HuH-7 (cell line): Measurements from ENCODE around the gene IFT172.
"Not testable (repeated sequence)": the region's sequence is repeated elsewhere in the genome, so short reads cannot be mapped to it uniquely, and the experiment has no call there.

Experiments
- DNase-seq: peaks from one replicate; pipeline ENCODE4 v3.0.0; 2011; ENCODE audit warnings: low spot score

Gene IFT172

DNA sequence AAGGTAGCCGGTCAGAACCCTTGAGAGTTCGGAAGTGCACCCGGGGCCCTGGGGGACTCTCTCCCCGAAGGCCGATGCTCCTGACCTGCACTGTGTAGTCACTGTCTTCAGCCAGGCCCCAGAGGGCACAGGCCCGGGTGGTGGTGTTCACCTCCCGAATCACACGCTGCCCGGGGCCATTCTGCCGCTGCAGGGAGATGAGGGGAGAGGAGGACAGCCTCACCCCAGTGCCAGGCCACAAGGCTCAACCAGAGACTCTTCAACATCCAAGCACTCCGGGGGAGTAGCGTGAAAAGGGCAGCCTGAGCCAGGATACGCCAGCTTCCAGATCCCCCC, 4.4 kb upstream of the IFT172 start:
- DNase-seq, result no peak

- DNase-seq, result no peak
Measured at GRCh38 chr2:27492557-27492956, 3.0 kb upstream of the IFT172 start.

DNA sequence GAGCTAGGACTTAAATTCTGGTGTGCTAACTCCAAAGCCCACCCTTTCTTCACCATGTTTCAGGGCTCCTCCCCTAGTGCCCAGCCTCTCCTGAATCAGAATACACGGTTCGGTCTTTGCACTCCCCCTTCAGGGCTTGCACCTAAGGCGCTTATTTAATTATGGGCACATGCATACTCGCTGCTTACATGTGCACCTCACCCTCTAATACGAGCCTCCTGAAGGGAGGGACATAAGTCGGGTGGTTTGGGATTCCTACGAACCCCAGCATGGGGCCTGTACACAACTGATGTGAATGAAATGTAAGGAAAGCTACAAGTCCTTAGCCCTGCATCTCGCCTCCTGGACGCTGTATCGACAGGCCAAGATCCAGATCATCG, 435 bp downstream of the IFT172 start:
- DNase-seq, result no peak

DNA sequence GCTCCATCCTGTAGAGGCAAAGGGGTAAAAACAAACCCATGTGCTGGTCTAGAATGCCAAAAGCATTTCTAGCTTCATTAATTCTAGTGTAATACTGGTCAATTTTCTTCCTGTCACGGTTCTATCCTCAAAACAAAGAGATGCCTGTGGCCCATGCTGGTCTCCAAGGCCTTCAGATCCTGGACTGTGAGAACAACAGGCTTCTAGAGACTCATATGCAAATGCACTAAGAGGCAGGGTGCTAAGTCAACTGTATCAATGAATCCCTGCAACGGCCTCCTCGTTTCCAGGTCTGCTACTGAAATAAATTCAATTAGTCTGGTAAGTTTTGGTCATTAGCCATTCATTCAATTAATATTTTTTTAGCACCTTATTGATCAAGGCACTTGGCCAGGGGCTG, 4.0 kb downstream of the IFT172 start:
- DNase-seq, result no peak

DNA sequence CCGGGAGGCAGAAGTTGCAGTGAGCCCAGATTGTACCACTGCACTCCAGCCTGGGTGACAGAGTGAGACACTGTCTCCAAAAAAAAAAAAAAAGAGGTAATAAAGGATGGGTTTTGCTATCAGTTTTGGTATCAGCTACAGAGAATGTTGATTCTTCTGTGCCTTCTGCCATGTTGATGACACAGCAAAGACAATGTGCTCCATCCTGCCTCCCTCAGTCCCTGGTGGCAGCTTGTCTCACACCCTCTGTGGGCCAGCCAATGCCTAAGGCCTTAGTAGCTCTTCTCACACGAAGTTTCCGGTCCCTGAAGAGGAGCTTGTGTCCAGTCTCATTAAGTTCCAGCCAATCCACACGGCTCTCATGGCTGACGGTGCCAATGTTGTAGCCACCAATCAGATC, 17.6 kb downstream of the IFT172 start:
- no peak for DNase-seq

GRCh38 chr2:27464443-27464842, 25.1 kb downstream of the IFT172 start:
- no peak for DNase-seq

GRCh38 chr2:27461118-27461517, 28.4 kb downstream of the IFT172 start:
- no peak for DNase-seq

DNA sequence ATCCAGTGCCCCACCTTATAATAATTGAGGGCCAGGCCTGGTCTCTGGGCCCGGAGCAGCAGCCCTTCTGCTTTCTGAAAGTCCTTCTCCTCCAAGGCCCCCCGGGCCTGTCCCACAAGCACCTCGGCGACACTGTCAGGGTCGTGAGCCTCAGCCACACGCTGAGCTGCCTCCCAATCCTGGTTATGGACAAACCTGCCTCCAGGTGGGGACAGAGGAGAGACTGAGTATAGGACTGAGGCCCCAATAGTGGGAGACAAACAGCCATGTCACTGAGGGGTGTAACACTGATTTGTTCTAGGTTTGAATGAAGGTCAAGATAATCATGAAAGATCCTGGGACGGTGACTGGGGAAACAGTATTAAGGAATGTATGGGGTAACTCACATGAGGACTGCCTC, 35.6 kb downstream of the IFT172 start:
- DNase-seq, result no peak

DNA sequence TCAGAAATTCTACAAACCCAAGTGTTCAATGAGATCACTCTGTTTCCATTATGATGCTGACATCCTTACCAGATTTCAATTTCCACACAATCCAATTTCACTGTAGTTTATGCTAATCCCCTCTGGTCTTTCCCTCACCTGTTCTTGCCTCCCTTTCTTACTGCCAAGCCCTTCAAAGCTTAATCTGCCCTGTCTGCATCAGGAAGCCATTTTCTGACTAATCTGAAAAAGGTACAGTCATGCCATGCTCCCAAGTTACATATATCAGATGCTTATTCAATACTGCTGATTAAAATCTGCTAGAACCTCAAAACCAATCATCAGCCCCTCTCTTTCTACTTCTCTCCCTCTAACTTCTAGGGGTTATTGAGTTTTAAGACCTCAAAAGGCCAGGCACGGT, 38.4 kb downstream of the IFT172 start:
- DNase-seq, result no peak

- DNase-seq, result no peak
Measured at GRCh38 chr2:27448381-27448780, 41.2 kb downstream of the IFT172 start.

DNA sequence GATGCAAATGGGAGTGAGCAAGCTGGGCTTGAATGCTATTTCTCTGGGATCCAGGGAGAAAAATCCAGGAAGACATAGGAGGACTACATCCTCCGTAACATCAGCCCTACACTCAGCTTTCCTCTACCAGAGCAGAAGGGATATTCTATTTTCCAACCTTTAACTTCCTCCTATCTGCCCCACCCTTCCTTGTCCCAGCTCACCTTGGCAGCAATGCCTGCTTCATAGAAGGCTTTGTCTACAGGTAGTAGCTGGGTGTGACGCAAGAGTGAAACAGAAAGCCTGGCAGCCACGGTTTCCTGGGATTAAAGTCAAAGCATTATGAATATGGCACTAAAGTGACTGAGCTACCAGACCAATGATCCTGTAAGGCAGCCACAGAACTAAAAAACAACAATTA, 43.5 kb downstream of the IFT172 start:
- peak; percentile 32 for DNase-seq

GRCh38 chr2:27445615-27446014, 43.9 kb downstream of the IFT172 start:
- DNase-seq, result no peak

DNA sequence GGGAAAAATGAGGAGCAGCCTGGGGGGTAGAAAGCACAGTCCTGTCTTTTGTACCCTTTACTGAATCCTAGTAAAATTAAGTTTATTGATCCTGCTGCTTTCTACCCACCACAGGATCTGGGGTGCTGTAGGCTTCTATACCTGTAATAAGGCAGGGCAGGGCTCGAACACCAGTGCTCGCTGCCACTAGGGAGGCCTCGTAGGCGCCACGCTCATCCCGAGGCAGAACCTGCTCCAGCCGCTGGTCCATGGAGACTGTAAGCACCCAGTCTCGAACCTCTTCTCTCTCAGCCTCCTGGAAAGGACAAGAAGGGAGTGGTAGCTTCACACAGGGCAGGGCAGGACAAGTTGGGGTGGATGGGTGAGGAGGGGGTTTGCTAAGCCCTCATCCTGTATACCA, 44.4 kb downstream of the IFT172 start:
- no peak for DNase-seq

- no peak for DNase-seq
Measured at GRCh38 chr2:27442920-27443282, 46.6 kb downstream of the IFT172 start.

- no peak for DNase-seq
Measured at GRCh38 chr2:27441958-27442919, 47.3 kb downstream of the IFT172 start, which contains the start of gene KRTCAP3. TSS of gene KRTCAP3 (plus strand) at chr2:27442381. CDS start at chr2:27442413, 32 bp downstream.

DNA sequence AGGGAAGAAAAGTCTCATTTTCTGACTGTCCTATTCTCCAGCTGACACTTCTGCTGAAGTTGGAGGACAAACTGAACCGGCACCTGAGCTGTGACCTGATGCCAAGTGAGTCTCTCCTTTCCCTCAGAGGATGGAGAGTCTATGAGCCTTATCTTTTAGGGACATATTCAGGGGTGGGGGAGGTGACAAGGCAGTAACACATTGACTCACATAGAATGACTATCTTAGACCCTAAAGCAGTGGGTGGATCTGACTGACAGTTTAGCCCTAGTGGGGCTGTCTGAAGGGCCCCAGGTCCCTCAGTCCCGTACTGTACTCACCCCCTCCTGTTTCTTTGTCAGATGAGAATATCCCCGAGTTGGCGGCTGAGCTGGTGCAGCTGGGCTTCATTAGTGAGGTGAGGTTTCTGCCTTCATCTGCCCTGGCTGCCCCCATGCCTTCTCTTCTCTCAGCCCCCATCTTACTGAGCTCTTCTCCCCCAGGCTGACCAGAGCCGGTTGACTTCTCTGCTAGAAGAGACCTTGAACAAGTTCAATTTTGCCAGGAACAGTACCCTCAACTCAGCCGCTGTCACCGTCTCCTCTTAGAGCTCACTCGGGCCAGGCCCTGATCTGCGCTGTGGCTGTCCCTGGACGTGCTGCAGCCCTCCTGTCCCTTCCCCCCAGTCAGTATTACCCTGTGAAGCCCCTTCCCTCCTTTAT, 48.2 kb downstream of the IFT172 start:
- no peak for DNase-seq

DNA sequence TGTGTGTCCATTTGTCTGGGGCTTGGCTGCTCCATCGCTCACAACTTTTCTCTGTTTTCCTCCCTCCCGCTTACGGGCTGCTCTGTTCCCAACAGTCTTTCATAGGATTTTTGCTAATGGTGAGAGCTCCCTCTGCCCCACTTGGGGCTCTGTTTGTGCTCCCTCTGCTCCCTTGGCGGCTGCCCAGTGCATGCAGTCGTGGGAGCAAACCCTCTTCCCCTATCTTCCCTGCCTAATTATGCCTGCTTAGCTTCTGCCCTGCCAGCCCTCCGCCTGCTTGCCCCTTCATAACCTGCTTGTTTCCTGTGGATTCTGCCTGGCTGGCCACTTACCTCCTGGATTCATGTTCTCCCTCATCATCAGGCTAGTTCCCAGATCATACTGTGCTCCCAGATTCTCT, 53.9 kb downstream of the IFT172 start:
- DNase-seq, result no peak

DNA sequence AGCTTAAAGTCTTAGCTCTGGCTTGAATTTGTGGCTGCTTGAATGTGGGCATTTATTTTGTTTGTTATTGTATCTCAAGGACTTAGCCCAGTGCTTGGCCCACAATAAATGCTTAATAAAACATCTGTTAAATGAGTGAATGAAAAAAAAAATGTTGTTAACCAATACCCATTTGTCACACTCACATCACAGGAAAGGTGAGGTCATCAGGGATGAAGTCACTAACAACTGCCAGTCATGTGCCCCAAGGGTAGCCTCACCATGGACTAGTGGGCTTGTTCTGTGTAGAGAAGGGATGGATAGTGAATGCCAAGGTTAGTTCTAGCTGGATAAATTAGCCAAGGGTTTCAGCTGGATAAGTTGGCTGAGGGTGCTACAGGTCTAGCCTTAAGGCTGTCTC, 58.1 kb downstream of the IFT172 start:
- no peak for DNase-seq

- DNase-seq, result peak; percentile 80
Measured at GRCh38 chr2:27428978-27429541, 60.5 kb downstream of the IFT172 start.

DNA sequence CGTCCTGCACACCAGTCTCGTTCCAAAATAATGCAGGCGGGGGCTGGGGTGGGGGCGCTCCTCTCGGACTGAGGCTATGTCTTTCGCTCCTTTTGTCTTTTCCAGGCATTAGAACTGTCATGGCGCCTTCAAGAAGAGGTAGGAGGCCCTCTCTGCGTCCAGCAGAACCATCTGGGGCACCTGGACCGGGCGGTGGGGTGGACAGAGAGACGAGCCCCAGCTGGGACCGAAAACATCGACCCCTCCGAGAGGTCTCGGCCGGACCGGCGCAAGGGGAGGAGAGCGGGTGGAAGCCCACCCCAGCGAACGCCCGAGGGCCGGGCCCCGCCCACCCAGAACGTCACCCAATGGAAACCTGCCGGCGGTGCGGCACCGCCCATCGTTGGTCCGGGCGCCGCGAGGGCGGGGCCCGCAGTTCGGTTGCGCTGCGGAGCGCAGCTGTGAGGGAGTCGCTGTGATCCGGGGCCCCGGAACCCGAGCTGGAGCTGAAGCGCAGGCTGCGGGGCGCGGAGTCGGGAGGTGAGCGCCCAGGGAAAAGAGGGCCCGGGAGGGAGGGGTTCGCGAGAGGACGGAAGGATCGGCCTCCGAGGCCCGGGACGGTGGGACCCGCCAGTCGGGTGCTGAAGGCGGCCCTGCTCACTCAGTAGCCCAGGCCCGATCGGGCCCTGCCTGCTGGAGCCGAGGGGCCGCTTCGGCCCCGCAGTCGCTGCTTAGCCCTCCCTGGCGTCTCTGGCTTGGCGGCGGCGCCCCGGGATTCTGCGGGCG, 61.1 kb downstream of the IFT172 start, which contains the start of gene NRBP1:
Gene NRBP1 (plus strand): TSS at position 419 of the 765 bp plus-strand sequence. CDS start 4,643 bp downstream, outside the sequence.
- peak; percentile 91 for DNase-seq

- DNase-seq, result no peak
Measured at GRCh38 chr2:27427863-27428212, 61.7 kb downstream of the IFT172 start.

GRCh38 chr2:27425039-27425438, 64.5 kb downstream of the IFT172 start:
- DNase-seq, result not testable (repeated sequence)
